K562 (cell line): ENCODE data around the gene PPHLN1. TPM values are rescaled to one million over a fixed set of nuclear protein-coding genes. Genes with fewer than 3 reads are reported as not detected.
A peak's percentile ranks its signal among the peaks of the same experiment; 100 is the strongest.

Experiments used
- ATAC-seq: fragments of 200-7000 bp; cut with Tn5 transposase; 3 replicates; pipeline ENCODE4 v1.9.1; 2020; ENCODE audit warnings: moderate library complexity
- BruUV-seq: library from RNA; stranded (reverse); fragments of 400-500 nt; replicated peaks from 2 replicates; lab custom pipeline; 2021; lab: Mats Ljungman, UMichigan
- CTCF ChIA-PET: fragments of 300-600 bp; formaldehyde crosslinking; extraction: SDS; loops from one replicate; lab custom pipeline; 2021; ENCODE audit warnings: low intra/inter-chr PET ratio; lab: Yijun Ruan, JAX
- POLR2A ChIA-PET: fragments of 300-600, 350-650 bp; sonication (Branson Sonifier 250); formaldehyde crosslinking; extraction: SDS; loops from one replicate; lab custom pipeline; 2021; ENCODE audit warnings: antibody characterized with exemption, inconsistent platforms; lab: Yijun Ruan, JAX
- DNase-seq, 4 experiments: peaks; one replicate each; pipeline versions ENCODE4 v3.0.0 to v3.0.0-alpha.2; 2011 to 2018; ENCODE audit warnings: low spot score in 3 of 4, mixed read lengths in 3 of 4; ENCODE audit errors: extremely low read depth in 1 of 4
- FAIRE-seq: peaks from 2 replicates; lab custom pipeline; 2011; peaks lifted over from hg19 to GRCh38; lab: Jason Lieb, UNC
- H2AFZ ChIP-seq: 2 replicates; pipeline ENCODE4 v1.6.0; 2011; ENCODE audit warnings: low read depth, low read length, control low read depth, inconsistent platforms
- H3K27ac ChIP-seq: fragments of 200-600 bp; 3 replicates; pipeline ENCODE4 v1.8.0; 2011; ENCODE audit warnings: low read depth, mild to moderate bottlenecking, control low read depth, inconsistent platforms, low read length, moderate library complexity, mixed read lengths; ENCODE audit errors: extremely low read depth
- H3K27me3 ChIP-seq, 2 experiments: fragments of 300-600 bp in 1 of 2; 2 replicates in 1 of 2; 3 replicates in 1 of 2; pipeline versions ENCODE4 v1.6.0 to v1.8.0; 2011; ENCODE audit warnings: inconsistent platforms in 2 of 2, low read length in 2 of 2, mild to moderate bottlenecking in 1 of 2, mixed read lengths in 1 of 2, moderate library complexity in 1 of 2; ENCODE audit not compliant: control insufficient read depth in 2 of 2, insufficient read depth in 2 of 2
- H3K36me3 ChIP-seq: fragments of 300-600 bp; 3 replicates; pipeline ENCODE4 v1.8.0; 2011; ENCODE audit warnings: mild to moderate bottlenecking, low read length, inconsistent platforms; ENCODE audit not compliant: control insufficient read depth, insufficient read depth
- H3K4me1 ChIP-seq, 2 experiments: fragments of 200-600 bp in 1 of 2; replicated peaks in 1 of 2; 2 replicates in 1 of 2; 3 replicates in 1 of 2; pipeline versions ENCODE4 v1.5.1 to v1.8.0; 2011; ENCODE audit warnings: inconsistent platforms in 2 of 2, low read length in 2 of 2, mild to moderate bottlenecking in 1 of 2, mixed read lengths in 1 of 2, moderate library complexity in 1 of 2; ENCODE audit not compliant: control insufficient read depth in 2 of 2, insufficient read depth in 2 of 2
- H3K4me2 ChIP-seq: 2 replicates; pipeline ENCODE4 v1.6.1; 2011; ENCODE audit warnings: low read length, control low read depth, inconsistent platforms, mixed read lengths; ENCODE audit not compliant: insufficient read depth
- H3K4me3 ChIP-seq: fragments of 200-600 bp; sonication (generic), shearing (Covaris generic); 2 replicates; pipeline ENCODE4 v1.5.1; 2016; ENCODE audit warnings: control low read depth, inconsistent platforms
- H3K79me2 ChIP-seq: fragments of 200-600 bp; 3 replicates; pipeline ENCODE4 v1.8.0; 2011; ENCODE audit warnings: low read length, inconsistent platforms; ENCODE audit not compliant: control insufficient read depth, insufficient read depth
- H3K9ac ChIP-seq, 2 experiments: 2 replicates each; pipeline versions ENCODE4 v1.6.0 to v1.6.1; 2011; ENCODE audit warnings: low read depth in 2 of 2, low read length in 2 of 2, control low read depth in 1 of 2, inconsistent platforms in 1 of 2, mild to moderate bottlenecking in 1 of 2, mixed read lengths in 1 of 2; ENCODE audit not compliant: insufficient read depth in 1 of 2
- H3K9me1 ChIP-seq: one replicate; pipeline ENCODE4 v1.6.0; 2011; ENCODE audit warnings: inconsistent platforms, mild to moderate bottlenecking, low read length, moderate library complexity; ENCODE audit not compliant: control insufficient read depth, insufficient read depth
- H3K9me3 ChIP-seq: replicated peaks from 2 replicates; pipeline ENCODE4 v1.5.1; 2011; ENCODE audit warnings: low read depth, low read length, inconsistent platforms; ENCODE audit not compliant: control insufficient read depth, insufficient read depth
- H4K20me1 ChIP-seq: replicated peaks from 2 replicates; pipeline ENCODE4 v1.6.1; 2011; ENCODE audit warnings: low read length, inconsistent platforms, mixed read lengths; ENCODE audit not compliant: control insufficient read depth, insufficient read depth
- ETS1 ChIP-seq: conservative IDR thresholded peaks from 2 replicates; pipeline ENCODE4 v1.6.1; 2011; ENCODE audit warnings: low read depth, mild to moderate bottlenecking, low read length; ENCODE audit not compliant: control insufficient read depth
- EZH2 ChIP-seq: IDR thresholded peaks from 2 replicates; pipeline ENCODE4 v1.6.1; 2012; ENCODE audit warnings: low read depth, mild to moderate bottlenecking, inconsistent platforms, low read length, borderline replicate concordance
- FIP1L1 ChIP-seq: fragments of 200-400 bp; formaldehyde crosslinking; IDR thresholded peaks from 2 replicates; pipeline ENCODE4 v1.6.1; 2018; ENCODE audit warnings: mild to moderate bottlenecking, low read depth, low read length; ENCODE audit not compliant: poor library complexity, severe bottlenecking
- GABPB1 ChIP-seq: sonication (generic); formaldehyde crosslinking; IDR thresholded peaks from 2 replicates; pipeline ENCODE4 v1.8.0; 2022; ENCODE audit warnings: mild to moderate bottlenecking, missing genetic modification reagents
- GTF3C2 ChIP-seq: IDR thresholded peaks from 3 replicates; pipeline ENCODE4 v1.6.1; 2011; ENCODE audit warnings: borderline replicate concordance, mild to moderate bottlenecking, moderate library complexity; ENCODE audit not compliant: insufficient read length; ENCODE audit errors: extremely low read depth
- JUNB ChIP-seq: fragments of 450-650 bp; formaldehyde crosslinking; conservative IDR thresholded peaks from 2 replicates; pipeline ENCODE4 v1.4.0; 2020; ENCODE audit warnings: mild to moderate bottlenecking
- LARP7 ChIP-seq: fragments of 450-650 bp; IDR thresholded peaks from 2 replicates; pipeline ENCODE4 v1.6.1; 2016
- RBM25 ChIP-seq: fragments of 200-400 bp; formaldehyde crosslinking; IDR thresholded peaks from 2 replicates; pipeline ENCODE4 v1.6.1; 2018; ENCODE audit warnings: low read length, low read depth, moderate library complexity; ENCODE audit not compliant: severe bottlenecking
- SAP30 ChIP-seq: fragments of 200-600 bp; sonication (generic); IDR thresholded peaks from 2 replicates; pipeline ENCODE4 v1.6.1; 2012; ENCODE audit warnings: borderline replicate concordance, low read depth, mild to moderate bottlenecking, moderate library complexity, low read length, control low read depth, inconsistent platforms; ENCODE audit not compliant: insufficient read depth, poor library complexity, severe bottlenecking
- ZBTB34 ChIP-seq: fragments of 250-450 bp; sonication (Bioruptor Pico); IDR thresholded peaks from 2 replicates; pipeline ENCODE4 v1.8.0; 2021; ENCODE audit warnings: mild to moderate bottlenecking, moderate library complexity
- ZNF197 ChIP-seq: fragments of 200-800 bp; sonication (Bioruptor generic); IDR thresholded peaks from 2 replicates; pipeline ENCODE4 v1.6.1; 2016; ENCODE audit warnings: low read depth, missing genetic modification characterization, missing compliant biosample characterization
- WGBS: fragments of 100-300 bp; shearing (Covaris generic); methylation state at CpG from one replicate; pipeline ENCODE4 v1.1.6; 2016; ENCODE audit warnings: low coverage, mixed read lengths; ENCODE audit not compliant: insufficient coverage; ENCODE audit errors: missing lambda C conversion rate; 5-methylcytosine and 5-hydroxymethylcytosine counted together
- in situ Hi-C: fragments of 300-500 bp; cut with MboI; formaldehyde crosslinking; loops from 4 replicates; pipeline ENCODE4 v1.15.0; 2018; ENCODE audit warnings: inconsistent platforms, mixed read lengths
- intact Hi-C: fragments of 100-400 bp; cut with micrococcal nuclease; formaldehyde crosslinking; loops from 2 replicates; pipeline ENCODE4 v1.14.2; 2022
- polyA plus RNA-seq, 8 experiments: library from polyadenylated mRNA; depleted of rRNA in 4 of 8; stranded (reverse) in 5 of 8; unstranded in 3 of 8; fragments of >200 nt; fragmentation: Nextera tagmentation in 2 of 8; fragmentation: Illumina TruSeq in 1 of 8; extraction: Ambion mirVana in 2 of 8; extraction: Trizol in 1 of 8; gene quantifications; 2 replicates each; pipeline versions ENCODE4 v1.2.1 to v1.2.3, GENCODE V29; 2011 to 2014; ENCODE audit warnings: inconsistent platforms in 1 of 8, missing spikeins in 1 of 8
- total RNA-seq, 7 experiments: library from RNA; depleted of rRNA in 6 of 7; stranded (reverse); fragments of >200 nt in 6 of 7; fragmentation: Illumina TruSeq in 2 of 7; extraction: Trizol in 2 of 7; gene quantifications; 2 replicates each; pipeline versions ENCODE4 v1.2.1 to v1.2.3, GENCODE V29; 2011 to 2021; ENCODE audit warnings: low replicate concordance in 1 of 7

Gene PPHLN1
- total and polyA plus RNA-seq, 9 of the 15 experiments (the other 6 are each of a cell fraction or from before 2014, with no cell fraction given): 66.3 to 112 (median 93.6) TPM

- H3K27me3 ChIP-seq: no peaks in the 10 kb centered on the region
- peaks cover 59% of the 10 kb centered on the region for H3K79me2 ChIP-seq
- no peaks in the 10 kb centered on the region for H3K9me3 ChIP-seq
- ATAC-seq: no peak
- H2AFZ ChIP-seq: peak overlapping the region; percentile 93
- peak overlapping the region; percentile 90 for H3K4me2 ChIP-seq
- in situ Hi-C loops: loop anchor here (5.0 kb wide), 1 partner anchor 193 kb away; no protein-coding TSS in a partner anchor
- no peaks in the 10 kb centered on the region for H3K9me1 ChIP-seq
- DNase-seq: no peak
- CTCF ChIA-PET: interaction anchor here (0.6 kb wide), 1 partner anchor 195 kb away, joined by 3 read pairs; no protein-coding TSS in a partner anchor
- intact Hi-C loops: loop anchor here (5.0 kb wide), 1 partner anchor 288 kb away; no protein-coding TSS in a partner anchor
- BruUV-seq: no TSS peak
- peaks cover 9 to 10% of the 10 kb centered on the region in 2 experiments for H3K4me1 ChIP-seq
- peak overlapping the region; percentile 90 to 96; a peak in 3 of 4 replicates for H3K9ac ChIP-seq
- 16% methylated on average over 7 of the region's 7 CpGs for WGBS
- H3K4me3 ChIP-seq: peak overlapping the region; percentile 78
- POLR2A ChIA-PET: interaction anchor here (0.7 kb wide), 1 partner anchor 19 kb away, joined by 3 read pairs; no protein-coding TSS in a partner anchor
- H3K27ac ChIP-seq: peak overlapping the region; percentile 84
- no peaks in the 10 kb centered on the region; the same call in 1 of the 2 replicates for H4K20me1 ChIP-seq
- no peak for FAIRE-seq
- peaks cover 17% of the 10 kb centered on the region for H3K36me3 ChIP-seq
- no peak for TF ChIP-seq EZH2
- no peak for TF ChIP-seq RBM25
- TF ChIP-seq SAP30: no peak
- no peak for TF ChIP-seq LARP7
- TF ChIP-seq GTF3C2: no peak
- no peak for TF ChIP-seq JUNB
- no peak for TF ChIP-seq FIP1L1
- TF ChIP-seq GABPB1 (CRISPR knock-in tag): no peak
- TF ChIP-seq ZBTB34: no peak
- no peak for TF ChIP-seq ZNF197
- no peak for TF ChIP-seq ETS1
Observed at GRCh38 chr12:42325326-42325652, 678 bp upstream of the PPHLN1 start.
